GM13977 (cell line): ENCODE data around the gene SLC1A7.

ENCODE experiments used
- DNase-seq: peaks from one replicate; pipeline ENCODE4 v3.0.0; 2012; ENCODE audit warnings: low spot score
- CTCF ChIP-seq: IDR thresholded peaks from 2 replicates; pipeline ENCODE4 v1.5.1; 2012; ENCODE audit warnings: mild to moderate bottlenecking, control low read depth; ENCODE audit not compliant: insufficient read depth; ENCODE audit errors: extremely low read depth, missing control alignments
- in situ Hi-C: fragments of 300-500 bp; cut with MboI; formaldehyde crosslinking; loops from one replicate; pipeline ENCODE4 v1.12.0; 2022; ENCODE audit warnings: low sequenced_read_pairs, low pct_unique_long_range_greater_than_20kb, mixed read lengths, inconsistent platforms; ENCODE audit not compliant: unreplicated experiment

The SLC1A7 gene

DNA sequence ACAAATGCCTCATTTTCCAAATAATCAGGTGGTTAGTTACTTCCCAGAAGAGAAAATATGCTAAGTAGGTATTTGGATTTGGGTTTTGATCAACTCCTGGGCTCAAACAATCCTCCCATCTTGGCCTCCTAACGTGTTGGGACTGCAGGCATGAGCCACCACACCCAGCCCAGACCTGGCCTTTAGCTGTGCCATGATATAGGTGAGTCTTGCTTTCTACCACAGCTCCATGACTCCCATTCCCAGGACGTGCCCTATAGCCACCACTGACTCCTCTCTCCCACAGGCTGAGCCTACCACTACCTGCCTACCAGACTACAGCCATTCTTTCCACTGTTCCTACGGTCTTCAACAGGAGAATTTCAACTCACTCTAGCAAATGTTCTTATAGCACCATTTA lies 1.8 kb upstream of the SLC1A7 start:
- no peak for DNase-seq
- no peak for TF ChIP-seq CTCF
- in situ Hi-C loops: no loop called here

GRCh38 chr1:53143527-53143926 lies 1.1 kb upstream of the SLC1A7 start:
- no peak for DNase-seq
- in situ Hi-C loops: no loop called here
- TF ChIP-seq CTCF: no peak

- no peak for TF ChIP-seq CTCF
- in situ Hi-C loops: no loop called here
- DNase-seq: no peak
These were observed 867 bp downstream of the SLC1A7 start for GRCh38 chr1:53141487-53142055.

- TF ChIP-seq CTCF: no peak
- in situ Hi-C loops: no loop called here
- no peak for DNase-seq
These were observed 2.0 kb downstream of the SLC1A7 start for GRCh38 chr1:53140451-53140850.

DNA sequence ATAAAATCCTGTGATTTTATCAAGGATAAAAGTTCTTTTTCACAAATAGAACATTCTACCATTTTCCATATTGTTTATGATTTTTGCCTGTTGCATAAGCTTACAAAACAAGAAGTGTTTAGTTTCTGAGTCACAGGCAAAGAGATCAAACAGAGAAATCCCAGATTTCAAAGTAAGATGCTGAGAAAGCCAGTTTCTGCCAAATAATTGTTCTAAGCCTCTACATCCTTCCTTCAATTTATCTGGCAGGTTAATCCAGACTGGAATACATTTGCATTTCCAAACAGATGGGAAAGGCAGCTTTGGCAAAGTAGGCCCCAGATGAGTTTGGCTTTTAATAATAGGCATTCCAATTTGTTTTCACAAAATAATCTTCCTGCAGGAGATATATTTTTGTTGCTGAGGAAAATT lies 2.5 kb downstream of the SLC1A7 start:
- in situ Hi-C loops: no loop called here
- DNase-seq: no peak
- no peak for TF ChIP-seq CTCF

- in situ Hi-C loops: no loop called here
- no peak for TF ChIP-seq CTCF
These were observed 3.2 kb downstream of the SLC1A7 start for GRCh38 chr1:53138991-53139884.

More at GRCh38 chr1:53138991-53139884, 3.2 kb downstream of the SLC1A7 start:
- no peak for DNase-seq
